Keratinocyte (primary cell): Measurements from ENCODE around the gene SETBP1. TPM values are rescaled to one million over a fixed set of nuclear protein-coding genes. Genes with fewer than 3 reads are reported as not detected.

ENCODE experiments used
- DNase-seq: peaks from one replicate; pipeline ENCODE4 v3.0.0-alpha.2; 2011; ENCODE audit warnings: low read depth, missing footprints, low spot score
- FAIRE-seq: peaks from 2 replicates; lab custom pipeline; 2011; peaks lifted over from hg19 to GRCh38; lab: Jason Lieb, UNC
- H2AFZ ChIP-seq: 2 replicates; pipeline ENCODE4 v1.6.0; 2012; ENCODE audit warnings: low read length, control low read depth, inconsistent platforms; ENCODE audit not compliant: control insufficient read depth
- H3K27ac ChIP-seq: 2 replicates; pipeline ENCODE4 v1.5.1; 2011; ENCODE audit warnings: low read length; ENCODE audit not compliant: control insufficient read depth, insufficient read depth
- H3K27me3 ChIP-seq: 3 replicates; pipeline ENCODE4 v1.6.0; 2011; ENCODE audit warnings: low read length; ENCODE audit not compliant: control insufficient read depth, insufficient read depth; ENCODE audit errors: extremely low read depth
- H3K36me3 ChIP-seq, 2 experiments: 2 replicates in 1 of 2; 3 replicates in 1 of 2; pipeline ENCODE4 v1.5.1; 2011; ENCODE audit warnings: low read length in 2 of 2, mild to moderate bottlenecking in 1 of 2; ENCODE audit not compliant: control insufficient read depth in 2 of 2, insufficient read depth in 2 of 2; ENCODE audit errors: extremely low read depth in 1 of 2
- H3K4me1 ChIP-seq: 3 replicates; pipeline ENCODE4 v1.5.1; 2011; ENCODE audit warnings: low read length; ENCODE audit not compliant: control insufficient read depth, insufficient read depth; ENCODE audit errors: extremely low read depth
- H3K4me2 ChIP-seq: 3 replicates; pipeline ENCODE4 v1.6.0; 2011; ENCODE audit warnings: low read depth, low read length; ENCODE audit not compliant: control insufficient read depth, insufficient read depth; ENCODE audit errors: extremely low read depth
- H3K4me3 ChIP-seq, 3 experiments: fragments of 200-600 bp in 1 of 3; sonication (generic) in 1 of 3; 2 replicates in 2 of 3; 3 replicates in 1 of 3; pipeline ENCODE4 v1.5.1; 2011 to 2016; ENCODE audit warnings: low read length in 3 of 3, mild to moderate bottlenecking in 3 of 3, control low read depth in 2 of 3, inconsistent platforms in 1 of 3, low read depth in 1 of 3, mixed read lengths in 1 of 3, mixed run types in 1 of 3, moderate library complexity in 1 of 3; ENCODE audit not compliant: control insufficient read depth in 2 of 3, insufficient read depth in 2 of 3; ENCODE audit errors: extremely low read depth in 1 of 3
- H3K79me2 ChIP-seq: 2 replicates; pipeline ENCODE4 v1.6.0; 2012; ENCODE audit warnings: low read length; ENCODE audit not compliant: control insufficient read depth, insufficient read depth
- H3K9ac ChIP-seq: 3 replicates; pipeline ENCODE4 v1.6.0; 2011; ENCODE audit warnings: low read length; ENCODE audit not compliant: control insufficient read depth, insufficient read depth; ENCODE audit errors: extremely low read depth
- H3K9me1 ChIP-seq: 3 replicates; pipeline ENCODE4 v1.6.0; 2011; ENCODE audit warnings: low read length; ENCODE audit not compliant: control insufficient read depth, insufficient read depth; ENCODE audit errors: extremely low read depth
- H3K9me3 ChIP-seq: 2 replicates; pipeline ENCODE4 v1.5.1; 2012; ENCODE audit warnings: low read depth, low read length; ENCODE audit not compliant: control insufficient read depth
- H4K20me1 ChIP-seq: 3 replicates; pipeline ENCODE4 v1.6.0; 2011; ENCODE audit warnings: low read length; ENCODE audit not compliant: control insufficient read depth, insufficient read depth; ENCODE audit errors: extremely low read depth
- EZH2 ChIP-seq: IDR thresholded peaks from one replicate; pipeline ENCODE4 v1.6.1; 2012; ENCODE audit warnings: inconsistent platforms, mild to moderate bottlenecking, low read length, moderate library complexity
- dilution Hi-C: fragments of 300-500 bp; cut with MboI; formaldehyde crosslinking; loops from one replicate; pipeline ENCODE4 v1.7.0; 2020; ENCODE audit warnings: low sequenced_read_pairs; ENCODE audit not compliant: extremely low pct_ligation_motif_present
- polyA plus RNA-seq, 5 experiments: library from polyadenylated mRNA; depleted of rRNA in 3 of 5; stranded (reverse) in 3 of 5; stranded (forward) in 1 of 5; unstranded in 1 of 5; fragments of >200 nt; gene quantifications; 1 replicate in 1 of 5; 2 replicates in 3 of 5; 3 replicates in 1 of 5; pipeline versions ENCODE4 v1.2.1 to v1.2.3, GENCODE V29; 2011 to 2012; ENCODE audit warnings: missing spikeins in 2 of 5, low read depth in 1 of 5, low replicate concordance in 1 of 5
- TF ChIP-seq, protein P1 (sequence below), 3 experiments: IDR thresholded peaks in 1 of 3; conservative IDR thresholded peaks in 1 of 3; optimal IDR thresholded peaks in 1 of 3; 2 replicates in 2 of 3; 3 replicates in 1 of 3; pipeline versions ENCODE3 to v1.5.1; 2011; ENCODE audit warnings: low read length in 3 of 3, mild to moderate bottlenecking in 3 of 3, moderate library complexity in 2 of 3, control low read depth in 1 of 3, inconsistent platforms in 1 of 3; ENCODE audit not compliant: insufficient read depth in 2 of 3; ENCODE audit errors: extremely low read depth in 1 of 3

Gene SETBP1
- polyA plus RNA-seq, 1 donor (not counting 4 experiments of a cell fraction or from before 2014, with no cell fraction given) = 3.3 TPM

DNA sequence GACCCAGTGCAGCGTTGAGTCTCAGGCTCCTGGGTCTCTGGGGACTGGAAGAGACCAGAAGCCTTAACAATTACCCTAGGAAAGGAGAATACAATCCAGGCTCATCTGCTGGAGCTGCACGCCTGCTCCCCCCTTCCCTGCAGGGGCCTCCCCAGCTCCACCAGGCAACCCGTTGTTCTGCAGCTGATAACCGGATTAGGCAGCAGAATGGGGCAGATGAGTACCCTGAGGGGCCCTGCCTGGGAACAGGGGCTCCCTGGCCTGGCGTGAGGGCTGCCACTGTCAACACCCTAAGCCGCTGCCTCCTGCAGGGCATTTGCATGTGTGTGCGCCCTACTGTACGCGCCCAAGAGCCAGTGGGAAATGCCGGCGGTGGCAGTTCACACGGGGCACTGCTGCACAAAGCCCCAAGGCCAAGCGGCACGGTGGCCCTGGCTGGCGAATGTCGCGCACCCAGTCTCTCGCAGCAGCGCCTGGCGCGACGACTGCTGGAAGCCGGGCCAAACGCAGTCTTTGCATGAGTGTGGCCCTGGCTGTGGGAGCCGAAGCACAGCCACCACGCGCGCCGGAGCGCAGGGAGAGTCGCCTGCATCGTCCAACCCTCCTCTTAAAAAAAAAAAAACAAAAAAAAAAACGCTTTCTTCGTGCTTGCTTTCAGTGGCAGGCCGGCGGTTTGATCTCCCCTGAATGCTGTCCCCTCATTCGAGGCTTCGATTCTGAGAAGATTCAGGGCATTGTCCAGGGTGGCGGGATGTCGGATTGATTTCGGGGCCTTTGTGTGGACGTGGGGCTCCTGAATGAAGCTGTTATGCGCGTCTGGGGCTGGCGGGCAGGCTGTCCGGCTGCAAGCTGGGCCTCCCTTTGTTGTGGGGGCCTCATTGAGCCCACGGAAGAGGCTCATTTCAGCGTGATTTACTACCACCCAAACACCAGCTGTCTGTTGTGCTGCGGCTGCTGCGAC is 63.8 kb downstream of the SETBP1 start:
- H3K4me3 ChIP-seq = no peak overlapping the region
- dilution Hi-C loops = no loop called here
- no peak for FAIRE-seq
- H3K27me3 ChIP-seq = no peaks in the 10 kb centered on the region
- no peak overlapping the region for H3K27ac ChIP-seq
- no peaks in the 10 kb centered on the region for H3K9me3 ChIP-seq
- peaks cover 12% of the 10 kb centered on the region for H3K4me1 ChIP-seq
- H3K36me3 ChIP-seq = peaks cover 0 to 3% of the 10 kb centered on the region in 2 experiments
- TF ChIP-seq, protein P1, sequence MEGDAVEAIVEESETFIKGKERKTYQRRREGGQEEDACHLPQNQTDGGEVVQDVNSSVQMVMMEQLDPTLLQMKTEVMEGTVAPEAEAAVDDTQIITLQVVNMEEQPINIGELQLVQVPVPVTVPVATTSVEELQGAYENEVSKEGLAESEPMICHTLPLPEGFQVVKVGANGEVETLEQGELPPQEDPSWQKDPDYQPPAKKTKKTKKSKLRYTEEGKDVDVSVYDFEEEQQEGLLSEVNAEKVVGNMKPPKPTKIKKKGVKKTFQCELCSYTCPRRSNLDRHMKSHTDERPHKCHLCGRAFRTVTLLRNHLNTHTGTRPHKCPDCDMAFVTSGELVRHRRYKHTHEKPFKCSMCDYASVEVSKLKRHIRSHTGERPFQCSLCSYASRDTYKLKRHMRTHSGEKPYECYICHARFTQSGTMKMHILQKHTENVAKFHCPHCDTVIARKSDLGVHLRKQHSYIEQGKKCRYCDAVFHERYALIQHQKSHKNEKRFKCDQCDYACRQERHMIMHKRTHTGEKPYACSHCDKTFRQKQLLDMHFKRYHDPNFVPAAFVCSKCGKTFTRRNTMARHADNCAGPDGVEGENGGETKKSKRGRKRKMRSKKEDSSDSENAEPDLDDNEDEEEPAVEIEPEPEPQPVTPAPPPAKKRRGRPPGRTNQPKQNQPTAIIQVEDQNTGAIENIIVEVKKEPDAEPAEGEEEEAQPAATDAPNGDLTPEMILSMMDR (optimal IDR thresholded peaks at IDR 0.05 in 1 of 3, IDR thresholded peaks at IDR 0.05 in 1 of 3, conservative IDR thresholded peaks at IDR 0.05 in 1 of 3; ENCODE audit: extremely low read depth in 1 of 3, insufficient read depth in 2 of 3, low read length in 3 of 3) = no peak
- no peak for TF ChIP-seq EZH2
- no peak for DNase-seq
- H2AFZ ChIP-seq = no peak overlapping the region
- no peaks in the 10 kb centered on the region for H4K20me1 ChIP-seq
- H3K79me2 ChIP-seq = no peaks in the 10 kb centered on the region
- H3K4me2 ChIP-seq = no peak overlapping the region
- H3K9me1 ChIP-seq = no peaks in the 10 kb centered on the region
- H3K9ac ChIP-seq = no peak overlapping the region

DNA sequence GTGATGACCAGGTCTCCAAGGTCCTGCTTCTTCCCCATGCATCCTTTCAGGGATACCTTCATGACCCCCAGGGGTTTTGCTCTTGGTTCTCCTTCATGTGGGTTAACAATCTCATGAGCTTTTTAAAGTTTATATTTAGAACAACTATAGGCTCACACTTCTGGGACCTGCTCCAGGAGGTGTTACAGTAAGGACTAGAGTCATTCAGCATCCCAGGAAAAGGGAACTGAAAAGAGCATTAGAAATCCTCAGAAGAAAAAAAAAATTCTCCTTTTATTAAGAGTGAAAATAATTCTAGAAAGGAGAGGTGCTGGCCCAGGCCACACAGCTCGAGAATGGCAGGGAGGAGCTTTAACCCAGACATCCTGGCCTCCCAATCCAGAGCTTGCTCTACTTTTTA is 66.5 kb downstream of the SETBP1 start:
- Histone ChIP-seq H3K79me2 (no peaks in the 10 kb centered on the region), H4K20me1 (no peaks in the 10 kb centered on the region), H3K9ac (no peak overlapping the region), H3K9me1 (no peaks in the 10 kb centered on the region), H3K27ac (no peak overlapping the region), H3K9me3 (no peaks in the 10 kb centered on the region), H3K27me3 (no peaks in the 10 kb centered on the region), H3K4me1 (no peaks in the 10 kb centered on the region), H2AFZ (no peak overlapping the region), H3K4me3 (no peak overlapping the region), H3K4me2 (no peak overlapping the region), H3K36me3 (no peaks in the 10 kb centered on the region)
- DNase-seq = no peak
- dilution Hi-C loops = no loop called here
- TF ChIP-seq, protein P1 (optimal IDR thresholded peaks at IDR 0.05 in 1 of 3, IDR thresholded peaks at IDR 0.05 in 1 of 3, conservative IDR thresholded peaks at IDR 0.05 in 1 of 3; ENCODE audit: extremely low read depth in 1 of 3, insufficient read depth in 2 of 3, low read length in 3 of 3) = no peak
- no peak for TF ChIP-seq EZH2
- no peak for FAIRE-seq
